Brain microvascular endothelial cell (primary cell): ENCODE measurements around the gene PRMT7.

Source experiments
- DNase-seq: peaks from one replicate; pipeline ENCODE4 v3.0.0-alpha.2; 2020
- H3K27ac ChIP-seq: fragments of 250-450 bp; sonication (Bioruptor Pico); 2 replicates; pipeline ENCODE4 v1.5.1; 2020; ENCODE audit warnings: mild to moderate bottlenecking, moderate library complexity
- H3K27me3 ChIP-seq: fragments of 250-450 bp; sonication (Bioruptor Pico); replicated peaks from 2 replicates; pipeline ENCODE4 v1.5.1; 2020; ENCODE audit warnings: mild to moderate bottlenecking
- H3K36me3 ChIP-seq: fragments of 250-450 bp; sonication (Bioruptor Pico); replicated peaks from 2 replicates; pipeline ENCODE4 v1.5.1; 2020; ENCODE audit warnings: mild to moderate bottlenecking
- H3K4me3 ChIP-seq: 2 replicates; pipeline ENCODE4 v1.5.1; 2011; ENCODE audit warnings: low read depth, mild to moderate bottlenecking, control low read depth, low read length, moderate library complexity
- CTCF ChIP-seq: IDR thresholded peaks from 2 replicates; pipeline ENCODE4 v1.5.1; 2011; ENCODE audit warnings: low read depth, mild to moderate bottlenecking, moderate library complexity, low read length, control low read depth, inconsistent platforms; ENCODE audit errors: missing control alignments
- in situ Hi-C: cut with HindIII; loops from 2 replicates; pipeline ENCODE4 v1.10.0; 2017; ENCODE audit warnings: low sequenced_read_pairs, low pct_ligation_motif_present

PRMT7 gene

GRCh38 chr16:68345351-68345810 is 34.6 kb downstream of the PRMT7 start:
- Histone ChIP-seq H3K36me3 (peaks cover 23% of the 10 kb centered on the region), H3K27ac (no peak overlapping the region), H3K27me3 (no peaks in the 10 kb centered on the region), H3K4me3 (no peak overlapping the region)
- no peak for DNase-seq
- no peak for TF ChIP-seq CTCF
- in situ Hi-C loops = no loop called here

GRCh38 chr16:68345958-68346635 is 35.3 kb downstream of the PRMT7 start:
- no peaks in the 10 kb centered on the region for H3K27me3 ChIP-seq
- in situ Hi-C loops = no loop called here
- TF ChIP-seq CTCF = no peak
- H3K27ac ChIP-seq = no peak overlapping the region
- peaks cover 17% of the 10 kb centered on the region for H3K36me3 ChIP-seq
- no peak overlapping the region for H3K4me3 ChIP-seq
- DNase-seq = no peak

- no peak for DNase-seq
- in situ Hi-C loops = no loop called here
- H3K27me3 ChIP-seq = no peaks in the 10 kb centered on the region
- H3K4me3 ChIP-seq = no peak overlapping the region
- H3K36me3 ChIP-seq = peaks cover 17% of the 10 kb centered on the region
- no peak overlapping the region for H3K27ac ChIP-seq
- no peak for TF ChIP-seq CTCF
Observed at GRCh38 chr16:68346892-68347480, 36.2 kb downstream of the PRMT7 start.

GRCh38 chr16:68347605-68348004 is 36.8 kb downstream of the PRMT7 start:
- in situ Hi-C loops = no loop called here
- Histone ChIP-seq H3K27me3 (no peaks in the 10 kb centered on the region), H3K36me3 (peaks cover 17% of the 10 kb centered on the region), H3K4me3 (no peak overlapping the region), H3K27ac (no peak overlapping the region)
- no peak for DNase-seq
- TF ChIP-seq CTCF = no peak

GRCh38 chr16:68348639-68349445 is 38.0 kb downstream of the PRMT7 start:
- DNase-seq = no peak
- no peaks in the 10 kb centered on the region for H3K27me3 ChIP-seq
- no peak overlapping the region for H3K4me3 ChIP-seq
- no peak for TF ChIP-seq CTCF
- in situ Hi-C loops = no loop called here
- H3K27ac ChIP-seq = no peak overlapping the region
- peaks cover 21% of the 10 kb centered on the region for H3K36me3 ChIP-seq
